Spleen (tissue), 7 donors: ENCODE data around the gene PREP.

ENCODE experiments used
- CTCF ChIP-seq, 11 experiments: fragments of 200-600 bp in 7 of 11; fragments of 450-650 bp in 4 of 11; sonication (generic) in 4 of 11; IDR thresholded peaks in 8 of 11; conservative IDR thresholded peaks in 3 of 11; 1 replicate in 7 of 11; 2 replicates in 4 of 11; pipeline versions ENCODE4 v1.4.0 to v1.8.0; 2016 to 2021; ENCODE audit warnings: antibody characterized with exemption in 11 of 11, inconsistent platforms in 4 of 11, mild to moderate bottlenecking in 1 of 11
- POLR2A ChIP-seq, 3 donors: fragments of 450-650 bp; IDR thresholded peaks; one replicate each; pipeline ENCODE4 v1.5.1; 2017; ENCODE audit warnings: antibody characterized with exemption in 3 of 3, mild to moderate bottlenecking in 1 of 3
- donor health status: DM: no; HTN: no; CAD: no; lungs with moderate emphysema.
- donor health status: DM: no; HTN: no; CAD: no.
- donor health status: DM: no; HTN: no; CAD: no.

DNA sequence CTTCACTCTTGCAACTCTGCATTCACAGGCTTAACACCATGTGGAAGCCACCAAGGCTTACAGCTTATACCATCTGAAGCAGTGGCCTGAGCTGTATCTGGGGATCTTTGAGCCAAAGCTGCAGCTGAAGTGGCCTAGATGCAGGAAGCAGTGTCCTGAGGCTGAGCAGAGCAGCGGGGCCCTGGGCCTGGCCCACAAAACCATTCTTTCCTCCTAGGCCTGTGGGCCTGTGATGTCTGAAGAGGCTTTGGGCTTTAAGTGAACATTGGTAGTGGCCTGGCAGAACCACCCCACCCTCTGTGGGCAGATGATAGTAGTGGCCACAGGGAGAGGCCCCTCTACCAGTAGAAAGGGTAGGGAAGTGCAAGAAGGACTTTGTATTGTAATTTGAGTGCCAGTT lies 6.9 kb upstream of the PREP start:
- no peak for TF ChIP-seq CTCF (IDR thresholded peaks at IDR 0.05 in 8 of 11, conservative IDR thresholded peaks at IDR 0.05 in 3 of 11)
- no peak for TF ChIP-seq POLR2A (IDR thresholded peaks at IDR 0.05)
